ENCODE measurements around the gene CALB2. TPM values are rescaled to one million over a fixed set of nuclear protein-coding genes. Genes with fewer than 3 reads are reported as not detected.

CALB2 gene
- total and polyA plus RNA-seq, 2 of the 4 experiments (the other 2 are of a cell fraction): 0.18 to 0.32 TPM

GRCh38 chr16:71379711-71380110 is 21.2 kb downstream of the CALB2 start:
- no peak overlapping the region for H2BK20ac ChIP-seq (ENCODE audit: low read depth, low read length)
- DNase-seq (no peak), ATAC-seq (ENCODE audit: low read depth) (no peak)
- H3K27me3 ChIP-seq (ENCODE audit: control insufficient read depth, insufficient read depth, low read length): peaks cover 3% of the 10 kb centered on the region
- H2BK5ac ChIP-seq (ENCODE audit: low read depth, low read length, poor library complexity, severe bottlenecking): no peak overlapping the region
- no peak overlapping the region for H3K23ac ChIP-seq (ENCODE audit: low read depth, low read length)
- H3K27ac ChIP-seq (ENCODE audit: insufficient read depth, low read length): no peak overlapping the region
- H3K9ac ChIP-seq (ENCODE audit: low read depth, low read length): no peak overlapping the region
- H3K9me1 ChIP-seq (ENCODE audit: insufficient read depth, low read length): 0 out of 2 replicates have a peak, but pooled peaks cover 3% of the 10 kb centered on the region
- no peaks in the 10 kb centered on the region for H3K79me1 ChIP-seq (ENCODE audit: low read depth in 1 of 2, low read length in 2 of 2)
- dilution Hi-C loops (cut with HindIII; ENCODE audit: low sequenced_read_pairs, unreplicated experiment) (no loop called here), intact Hi-C loops (cut with micrococcal nuclease) (no loop called here), in situ Hi-C loops (cut with MboI; ENCODE audit: low sequenced_read_pairs) (no loop called here)
- CTCF ChIA-PET: no interaction called here
- whole genome bisulfite sequencing, 2 experiments (ENCODE audit: extremely low coverage in 2 of 2, insufficient read length in 1 of 2): no CpG with 5 or more reads among the region's 1 CpG
- no peak overlapping the region for H3K56ac ChIP-seq (ENCODE audit: extremely low read depth, insufficient read depth, low read length)
- no peaks in the 10 kb centered on the region for H4K20me1 ChIP-seq (ENCODE audit: insufficient read depth, low read length)
- no peak overlapping the region for H2BK15ac ChIP-seq (ENCODE audit: low read depth, low read length)
- no peak overlapping the region for H2AFZ ChIP-seq (replicated peaks; ENCODE audit: low read length, poor library complexity)
- no peak overlapping the region for H3K4me3 ChIP-seq (ENCODE audit: insufficient read depth, low read depth, low read length)
- no peak overlapping the region for H2AK5ac ChIP-seq (ENCODE audit: low read depth, low read length)
- BruUV-seq (replicated peaks): no TSS peak
- H4K8ac ChIP-seq (ENCODE audit: low read depth in 2 of 2, low read length in 2 of 2): no peak overlapping the region
- no peak overlapping the region for H3K4me2 ChIP-seq (ENCODE audit: low read depth, low read length)
- H2AK9ac ChIP-seq (replicated peaks; ENCODE audit: low read depth, low read length, poor library complexity): no peak overlapping the region
- POLR2A ChIA-PET (ENCODE audit: unreplicated experiment): no interaction called here
- no peaks in the 10 kb centered on the region for H3K4me1 ChIP-seq (ENCODE audit: control insufficient read depth, insufficient read depth, low read length)
- no peak overlapping the region for H4K5ac ChIP-seq (ENCODE audit: low read depth, low read length)
- no peak overlapping the region for H3K18ac ChIP-seq (ENCODE audit: low read depth, low read length)
- TF ChIP-seq ELK1 (IDR thresholded peaks at IDR 0.05; ENCODE audit: borderline replicate concordance, low read depth, low read length): no peak
- no peak for TF ChIP-seq BHLHE40 (IDR thresholded peaks at IDR 0.05; ENCODE audit: low read depth, low read length)
- no peak for TF ChIP-seq CTCF (conservative IDR thresholded peaks at IDR 0.05; ENCODE audit: low read depth, low read length)
- H3K36me3 ChIP-seq (ENCODE audit: control insufficient read depth, insufficient read depth, low read length): no peaks in the 10 kb centered on the region
- no peak overlapping the region for H3K4ac ChIP-seq (ENCODE audit: low read depth, low read length)
- H3K9me3 ChIP-seq (ENCODE audit: control insufficient read depth, insufficient read depth, low read length): no peaks in the 10 kb centered on the region
- H4K91ac ChIP-seq (ENCODE audit: insufficient read depth, low read depth, low read length): no peak overlapping the region
- no peak overlapping the region for H3K14ac ChIP-seq (replicated peaks; ENCODE audit: low read depth, low read length)
- H2BK120ac ChIP-seq (ENCODE audit: low read depth, low read length): no peak overlapping the region
